BE2C (cell line): ENCODE results near the gene FRY.
A peak's percentile ranks its signal among the peaks of the same experiment; 100 is the strongest.

Experiments used
- DNase-seq: peaks from one replicate; pipeline ENCODE4 v3.0.0-alpha.2; 2020
- H3K27me3 ChIP-seq: fragments of 250-450 bp; sonication (Bioruptor Pico); 2 replicates; pipeline ENCODE4 v1.5.1; 2020; ENCODE audit warnings: mild to moderate bottlenecking
- H3K36me3 ChIP-seq: fragments of 250-450 bp; sonication (Bioruptor Pico); 2 replicates; pipeline ENCODE4 v1.5.1; 2020; ENCODE audit warnings: mild to moderate bottlenecking
- H3K4me1 ChIP-seq: fragments of 250-450 bp; sonication (Bioruptor Pico); 2 replicates; pipeline ENCODE4 v1.5.1; 2020
- H3K4me3 ChIP-seq: 2 replicates; pipeline ENCODE4 v1.5.1; 2011; ENCODE audit warnings: low read depth, low read length
- H3K9me3 ChIP-seq: fragments of 250-450 bp; sonication (Bioruptor Pico); 2 replicates; pipeline ENCODE4 v1.5.1; 2020
- TF ChIP-seq, protein P1 (sequence below): IDR thresholded peaks from 2 replicates; pipeline ENCODE4 v1.5.1; 2012; ENCODE audit warnings: mild to moderate bottlenecking, low read depth, low read length

Gene FRY

GRCh38 chr13:32234914-32235313 lies 203.3 kb downstream of the FRY start:
- H3K36me3 ChIP-seq, result peaks cover 53% of the 10 kb centered on the region
- H3K27me3 ChIP-seq, result no peaks in the 10 kb centered on the region
- TF ChIP-seq, protein P1, sequence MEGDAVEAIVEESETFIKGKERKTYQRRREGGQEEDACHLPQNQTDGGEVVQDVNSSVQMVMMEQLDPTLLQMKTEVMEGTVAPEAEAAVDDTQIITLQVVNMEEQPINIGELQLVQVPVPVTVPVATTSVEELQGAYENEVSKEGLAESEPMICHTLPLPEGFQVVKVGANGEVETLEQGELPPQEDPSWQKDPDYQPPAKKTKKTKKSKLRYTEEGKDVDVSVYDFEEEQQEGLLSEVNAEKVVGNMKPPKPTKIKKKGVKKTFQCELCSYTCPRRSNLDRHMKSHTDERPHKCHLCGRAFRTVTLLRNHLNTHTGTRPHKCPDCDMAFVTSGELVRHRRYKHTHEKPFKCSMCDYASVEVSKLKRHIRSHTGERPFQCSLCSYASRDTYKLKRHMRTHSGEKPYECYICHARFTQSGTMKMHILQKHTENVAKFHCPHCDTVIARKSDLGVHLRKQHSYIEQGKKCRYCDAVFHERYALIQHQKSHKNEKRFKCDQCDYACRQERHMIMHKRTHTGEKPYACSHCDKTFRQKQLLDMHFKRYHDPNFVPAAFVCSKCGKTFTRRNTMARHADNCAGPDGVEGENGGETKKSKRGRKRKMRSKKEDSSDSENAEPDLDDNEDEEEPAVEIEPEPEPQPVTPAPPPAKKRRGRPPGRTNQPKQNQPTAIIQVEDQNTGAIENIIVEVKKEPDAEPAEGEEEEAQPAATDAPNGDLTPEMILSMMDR, result no peak
- DNase-seq, result no peak
- no peaks in the 10 kb centered on the region; the same call in 1 of the 2 replicates for H3K4me1 ChIP-seq
- no peaks in the 10 kb centered on the region for H3K9me3 ChIP-seq
- no peak overlapping the region for H3K4me3 ChIP-seq

- Histone ChIP-seq H3K27me3 (no peaks in the 10 kb centered on the region), H3K36me3 (peaks cover 58% of the 10 kb centered on the region), H3K4me3 (no peak overlapping the region), H3K4me1 (no peaks in the 10 kb centered on the region; the same call in 1 of the 2 replicates), H3K9me3 (no peaks in the 10 kb centered on the region)
- TF ChIP-seq, protein P1, result no peak
- no peak for DNase-seq
These were observed 206.1 kb downstream of the FRY start for GRCh38 chr13:32237681-32238080.

DNA sequence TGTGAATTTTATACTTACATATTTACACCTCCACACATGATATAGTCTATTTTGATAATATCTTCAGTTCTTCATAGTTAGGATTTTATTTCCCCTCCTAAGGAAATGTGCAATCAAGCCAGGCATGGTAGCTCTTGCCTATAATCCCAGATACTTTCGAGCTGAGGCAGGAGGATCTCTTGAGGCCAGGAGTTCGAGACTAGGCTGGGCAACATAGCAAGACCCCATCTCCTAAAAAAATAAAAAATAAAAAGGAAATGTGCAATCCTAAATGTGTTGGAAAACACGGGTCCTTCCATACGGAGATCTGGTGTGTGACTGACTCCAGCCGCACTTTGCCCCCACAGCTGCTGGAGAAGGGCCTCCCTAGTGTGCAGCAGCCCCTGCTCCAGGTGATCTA lies 212.1 kb downstream of the FRY start:
- Histone ChIP-seq H3K36me3 (peaks cover 24% of the 10 kb centered on the region), H3K4me3 (no peak overlapping the region), H3K9me3 (no peaks in the 10 kb centered on the region), H3K4me1 (no peaks in the 10 kb centered on the region), H3K27me3 (no peaks in the 10 kb centered on the region)
- TF ChIP-seq, protein P1, result no peak
- no peak for DNase-seq

DNA sequence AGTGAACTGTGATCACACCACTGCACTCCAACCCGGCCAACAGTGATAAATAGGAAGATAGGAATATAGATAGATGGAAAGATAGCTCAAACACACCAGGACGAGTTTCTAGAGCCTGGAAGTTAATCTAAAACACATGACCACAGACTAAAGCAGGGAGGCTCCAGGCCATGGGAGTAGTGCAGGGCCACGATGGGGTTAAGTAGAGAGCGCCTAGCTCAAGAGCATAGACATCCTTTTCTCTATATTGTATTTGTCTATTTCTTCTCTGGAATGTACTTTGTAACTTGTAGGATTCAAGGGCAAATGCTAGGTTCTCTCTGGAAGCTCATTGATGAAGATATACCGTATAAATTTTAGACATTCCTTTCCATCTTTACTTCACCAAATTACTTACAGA lies 214.0 kb downstream of the FRY start:
- TF ChIP-seq, protein P1, result no peak
- Histone ChIP-seq H3K9me3 (no peaks in the 10 kb centered on the region), H3K36me3 (peaks cover 22% of the 10 kb centered on the region), H3K27me3 (no peaks in the 10 kb centered on the region), H3K4me3 (no peak overlapping the region), H3K4me1 (no peaks in the 10 kb centered on the region)
- DNase-seq, result no peak

GRCh38 chr13:32246468-32246867 lies 214.9 kb downstream of the FRY start:
- TF ChIP-seq, protein P1, result peak; percentile 89
- no peaks in the 10 kb centered on the region for H3K4me1 ChIP-seq
- DNase-seq, result peak; percentile 64
- no peaks in the 10 kb centered on the region for H3K9me3 ChIP-seq
- H3K36me3 ChIP-seq, result peaks cover 15% of the 10 kb centered on the region
- H3K27me3 ChIP-seq, result no peaks in the 10 kb centered on the region
- H3K4me3 ChIP-seq, result no peak overlapping the region

DNA sequence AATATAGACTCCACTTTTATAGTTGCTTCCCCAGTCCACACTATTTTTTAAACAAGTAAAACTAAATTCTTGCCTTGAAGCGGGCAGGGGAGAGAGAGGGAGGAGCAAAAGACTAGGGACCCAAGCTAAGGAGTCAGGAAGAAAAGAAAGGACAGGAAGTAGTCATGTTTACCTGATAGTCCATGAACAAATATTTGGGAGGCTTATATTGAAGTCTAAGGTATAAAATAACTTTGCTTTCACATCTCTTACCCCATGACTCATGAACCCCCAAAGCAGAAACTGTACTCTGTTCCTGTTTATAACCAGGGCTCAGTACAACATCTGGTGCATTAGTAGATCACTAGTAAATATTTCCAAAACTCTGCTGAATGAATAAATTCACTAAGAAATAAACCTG lies 216.3 kb downstream of the FRY start:
- H3K4me3 ChIP-seq, result no peak overlapping the region
- no peak for DNase-seq
- no peaks in the 10 kb centered on the region for H3K4me1 ChIP-seq
- no peaks in the 10 kb centered on the region for H3K9me3 ChIP-seq
- peaks cover 18% of the 10 kb centered on the region for H3K36me3 ChIP-seq
- TF ChIP-seq, protein P1, result no peak
- H3K27me3 ChIP-seq, result no peaks in the 10 kb centered on the region
